Naive B cell (primary cell): Measurements from ENCODE around the gene FYN. TPM values are rescaled to one million over a fixed set of nuclear protein-coding genes. Genes with fewer than 3 reads are reported as not detected.

Source experiments
- ATAC-seq, 2 donors: fragments of 150-1000 bp; cut with Tn5 transposase; 2 replicates each; pipeline ENCODE4 v1.10.0; 2021; ENCODE audit warnings: low read depth in 2 of 2, mild to moderate bottlenecking in 2 of 2, moderate library complexity in 2 of 2
- DNase-seq: peaks from one replicate; pipeline ENCODE4 v3.0.0; 2022
- H3K27ac Mint-ChIP-seq, 6 donors: one replicate each; pipeline ENCODE4 v1.8.0; 2020 to 2022; ENCODE audit warnings: mild to moderate bottlenecking in 6 of 6, mixed read lengths in 6 of 6, moderate library complexity in 5 of 6, inconsistent platforms in 2 of 6
- H3K27me3 Mint-ChIP-seq, 3 donors: one replicate each; pipeline ENCODE4 v1.8.0; 2021 to 2022; ENCODE audit warnings: mixed read lengths in 3 of 3, mild to moderate bottlenecking in 1 of 3
- H3K36me3 Mint-ChIP-seq, 2 donors: one replicate each; pipeline ENCODE4 v1.8.0; 2020 to 2022; ENCODE audit warnings: mixed read lengths in 2 of 2, inconsistent platforms in 1 of 2, mild to moderate bottlenecking in 1 of 2
- H3K4me1 Mint-ChIP-seq, 3 donors: one replicate each; pipeline ENCODE4 v1.8.0; 2020 to 2022; ENCODE audit warnings: mixed read lengths in 3 of 3, inconsistent platforms in 1 of 3, mild to moderate bottlenecking in 1 of 3, moderate library complexity in 1 of 3
- H3K4me3 Mint-ChIP-seq, 8 donors: one replicate each; pipeline ENCODE4 v1.8.0; 2020 to 2022; ENCODE audit warnings: mild to moderate bottlenecking in 8 of 8, mixed read lengths in 8 of 8, moderate library complexity in 8 of 8, inconsistent platforms in 2 of 8
- H3K9me3 Mint-ChIP-seq, 7 donors: one replicate each; pipeline ENCODE4 v1.8.0; 2020 to 2022; ENCODE audit warnings: mixed read lengths in 7 of 7, mild to moderate bottlenecking in 5 of 7, inconsistent platforms in 2 of 7, moderate library complexity in 1 of 7
- polyA plus RNA-seq, 6 donors: library from polyadenylated mRNA; unstranded; fragments of 300-500 nt; fragmentation: Illumina TruSeq; gene quantifications; one replicate each; pipeline ENCODE4 v1.2.3, GENCODE V29; 2021; ENCODE audit warnings: low read depth in 6 of 6

Gene FYN
- polyA plus RNA-seq, 6 donors from 2014 or later: 53.1 to 94.5 (median 78.7) TPM

GRCh38 chr6:111662072-111662793 is 211.0 kb downstream of the FYN start:
- no peak for ATAC-seq
- H3K36me3 Mint-ChIP-seq: peaks cover 11 to 14% of the 10 kb centered on the region in 2 donors
- H3K27ac Mint-ChIP-seq: peak overlapping the region in 3 of 6 donors; percentile 16 to 85 (median 84)
- H3K9me3 Mint-ChIP-seq: no peaks in the 10 kb centered on the region
- peaks cover 8 to 11% (median 11%) of the 10 kb centered on the region in 3 donors for H3K4me1 Mint-ChIP-seq
- no peak for DNase-seq
- no peaks in the 10 kb centered on the region for H3K27me3 Mint-ChIP-seq
- H3K4me3 Mint-ChIP-seq: no peak overlapping the region

DNA sequence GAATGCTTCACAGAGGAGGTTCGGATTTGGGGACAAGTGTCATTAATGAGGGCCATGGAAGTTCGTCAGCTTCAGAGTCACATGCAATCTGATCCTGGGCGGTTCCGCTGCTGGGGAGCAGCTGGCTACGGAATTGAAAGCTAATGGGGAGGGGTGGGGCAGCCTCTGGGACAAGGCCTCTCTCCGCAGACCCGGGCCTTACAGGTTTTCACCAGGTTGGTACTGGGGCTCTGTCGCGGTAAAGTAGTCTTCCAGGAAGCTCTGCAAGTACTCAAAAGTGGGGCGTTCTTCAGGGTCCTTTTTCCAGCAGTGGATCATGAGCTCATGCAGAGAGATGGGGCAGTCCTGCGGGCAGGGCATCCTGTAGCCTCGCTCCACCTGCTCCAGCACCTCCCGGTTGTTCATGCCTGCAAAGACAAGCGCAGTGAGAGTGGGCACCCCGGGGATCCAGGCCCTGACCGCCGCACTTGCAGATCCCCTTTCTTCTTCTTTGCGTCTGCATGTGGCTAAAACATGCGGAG is 211.7 kb downstream of the FYN start:
- no peak for DNase-seq
- no peak overlapping the region for H3K4me3 Mint-ChIP-seq

GRCh38 chr6:111660531-111660930 is 212.7 kb downstream of the FYN start:
- no peak overlapping the region for H3K27ac Mint-ChIP-seq
- peaks cover 6 to 12% of the 10 kb centered on the region in 2 donors for H3K36me3 Mint-ChIP-seq
- peaks cover 8 to 11% (median 11%) of the 10 kb centered on the region in 3 donors for H3K4me1 Mint-ChIP-seq
- no peaks in the 10 kb centered on the region for H3K27me3 Mint-ChIP-seq
- DNase-seq: no peak
- no peak for ATAC-seq
- no peaks in the 10 kb centered on the region for H3K9me3 Mint-ChIP-seq
- H3K4me3 Mint-ChIP-seq: no peak overlapping the region

More for the DNA sequence above, 211.7 kb downstream of the FYN start:
- H3K4me1 Mint-ChIP-seq: peaks cover 8 to 11% (median 11%) of the 10 kb centered on the region in 3 donors
- no peak for ATAC-seq
- H3K27ac Mint-ChIP-seq: peak overlapping the region in 1 of 6 donors; percentile 16
- peaks cover 6 to 14% of the 10 kb centered on the region in 2 donors for H3K36me3 Mint-ChIP-seq
- H3K27me3 Mint-ChIP-seq: no peaks in the 10 kb centered on the region
- H3K9me3 Mint-ChIP-seq: no peaks in the 10 kb centered on the region

- peaks cover 0 to 6% of the 10 kb centered on the region in 2 donors for H3K36me3 Mint-ChIP-seq
- H3K27me3 Mint-ChIP-seq: no peaks in the 10 kb centered on the region
- H3K9me3 Mint-ChIP-seq: no peaks in the 10 kb centered on the region
- H3K4me3 Mint-ChIP-seq: no peak overlapping the region
- ATAC-seq (no peak), DNase-seq (no peak)
- H3K4me1 Mint-ChIP-seq: peaks cover 0 to 10% (median 9%) of the 10 kb centered on the region in 3 donors
- peak overlapping the region in 1 of 6 donors; percentile 24 for H3K27ac Mint-ChIP-seq
Observed at GRCh38 chr6:111658462-111659154, 214.6 kb downstream of the FYN start.

DNA sequence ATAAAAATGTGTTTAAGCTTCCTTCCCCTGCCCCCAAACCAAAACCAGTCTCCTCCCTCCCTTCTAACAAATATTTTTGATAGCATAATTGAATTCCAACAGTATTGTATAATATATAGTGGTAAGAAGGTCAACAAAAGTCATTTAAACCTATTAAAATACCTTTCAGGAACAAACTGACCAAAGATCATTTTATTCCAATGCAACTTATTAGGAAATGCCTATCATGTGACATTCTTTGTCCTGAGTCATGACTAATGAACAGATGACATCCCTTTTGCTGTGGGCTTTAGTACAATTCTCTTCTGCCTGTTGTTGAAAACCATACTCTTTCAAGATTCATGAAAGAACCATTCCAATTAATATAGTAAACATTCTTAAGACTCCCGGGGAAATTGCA is 216.1 kb downstream of the FYN start:
- DNase-seq: no peak
- H3K4me1 Mint-ChIP-seq: no peaks in the 10 kb centered on the region

DNA sequence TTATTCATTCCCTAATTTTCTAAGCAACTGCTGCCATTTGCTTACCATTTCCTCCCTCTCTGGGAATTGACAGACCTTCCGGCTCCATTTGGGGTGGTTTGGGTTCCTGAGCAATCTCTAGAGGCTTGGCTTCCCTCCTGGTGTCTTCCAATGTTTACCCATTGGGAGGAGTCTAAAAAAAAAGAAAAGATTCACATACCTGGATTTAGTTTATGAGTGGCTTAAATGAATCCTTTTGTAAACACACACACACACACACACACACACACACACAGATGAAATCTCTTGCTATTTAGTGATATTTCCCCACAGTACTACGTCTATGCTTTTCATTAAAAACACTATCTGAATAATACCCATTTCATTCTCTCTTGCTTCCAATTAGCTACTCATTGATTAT is 219.3 kb downstream of the FYN start:
- Mint-ChIP-seq H3K9me3 (no peaks in the 10 kb centered on the region), H3K4me3 (no peak overlapping the region), H3K27ac (no peak overlapping the region), H3K27me3 (no peaks in the 10 kb centered on the region), H3K36me3 (no peaks in the 10 kb centered on the region), H3K4me1 (no peaks in the 10 kb centered on the region)
- DNase-seq (no peak), ATAC-seq (no peak)

More for the DNA sequence above, 216.1 kb downstream of the FYN start:
- H3K36me3 Mint-ChIP-seq: peaks cover 0 to 6% of the 10 kb centered on the region in 2 donors
- H3K4me3 Mint-ChIP-seq: no peak overlapping the region
- no peaks in the 10 kb centered on the region for H3K9me3 Mint-ChIP-seq
- ATAC-seq: no peak
- H3K27ac Mint-ChIP-seq: no peak overlapping the region
- H3K27me3 Mint-ChIP-seq: no peaks in the 10 kb centered on the region

DNA sequence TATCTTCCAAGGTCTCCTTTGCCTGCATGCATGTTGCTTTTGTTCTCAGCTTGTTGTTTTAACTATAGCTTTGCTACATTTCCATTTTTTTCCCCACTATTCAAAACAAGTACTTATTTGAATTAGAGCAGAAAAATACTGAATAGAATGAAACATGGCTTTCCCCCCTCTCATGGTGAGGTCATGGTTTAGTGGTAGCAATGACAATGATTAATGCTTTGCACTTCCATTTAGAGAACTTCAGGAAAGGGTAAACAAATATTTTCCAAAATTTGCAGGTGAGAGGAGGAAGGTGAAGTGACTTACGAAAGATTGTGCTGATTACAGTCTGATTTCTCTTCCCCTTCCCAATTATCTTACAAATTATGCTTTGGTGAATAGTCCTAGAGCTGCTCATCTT is 219.8 kb downstream of the FYN start:
- H3K9me3 Mint-ChIP-seq: no peaks in the 10 kb centered on the region
- no peak overlapping the region for H3K4me3 Mint-ChIP-seq
- DNase-seq (no peak), ATAC-seq (no peak)
- H3K27ac Mint-ChIP-seq: no peak overlapping the region
- H3K36me3 Mint-ChIP-seq: no peaks in the 10 kb centered on the region
- H3K27me3 Mint-ChIP-seq: no peaks in the 10 kb centered on the region
- no peaks in the 10 kb centered on the region for H3K4me1 Mint-ChIP-seq

DNA sequence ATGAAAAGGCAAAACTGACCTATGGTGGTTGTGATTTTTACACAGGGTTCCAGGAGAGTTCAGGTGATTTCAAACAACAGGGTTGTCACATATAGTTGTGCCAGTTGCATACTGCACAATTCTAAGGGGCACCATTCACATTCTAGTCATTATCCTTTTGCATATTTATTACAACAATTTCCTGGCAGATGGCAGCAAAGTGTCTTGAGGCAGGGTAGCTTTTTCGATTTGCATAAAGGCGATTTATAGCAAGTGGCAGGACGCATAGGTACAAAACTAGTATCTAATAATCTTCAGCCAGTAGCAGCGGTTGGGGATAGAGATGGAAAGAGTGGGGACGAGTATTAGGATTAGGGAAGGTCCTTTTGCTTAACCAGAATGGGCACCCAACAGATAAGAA is 221.1 kb downstream of the FYN start:
- H3K4me3 Mint-ChIP-seq: no peak overlapping the region
- no peaks in the 10 kb centered on the region for H3K36me3 Mint-ChIP-seq
- H3K9me3 Mint-ChIP-seq: no peaks in the 10 kb centered on the region
- no peak for DNase-seq
- no peaks in the 10 kb centered on the region for H3K27me3 Mint-ChIP-seq
- H3K4me1 Mint-ChIP-seq: no peaks in the 10 kb centered on the region
- ATAC-seq: no peak
- H3K27ac Mint-ChIP-seq: no peak overlapping the region

- H3K4me3 Mint-ChIP-seq: no peak overlapping the region
- no peaks in the 10 kb centered on the region for H3K27me3 Mint-ChIP-seq
- DNase-seq: no peak
- no peaks in the 10 kb centered on the region for H3K36me3 Mint-ChIP-seq
- H3K4me1 Mint-ChIP-seq: no peaks in the 10 kb centered on the region
- ATAC-seq: no peak
- H3K9me3 Mint-ChIP-seq: no peaks in the 10 kb centered on the region
- no peak overlapping the region for H3K27ac Mint-ChIP-seq
Observed at GRCh38 chr6:111651185-111652034, 221.8 kb downstream of the FYN start.

DNA sequence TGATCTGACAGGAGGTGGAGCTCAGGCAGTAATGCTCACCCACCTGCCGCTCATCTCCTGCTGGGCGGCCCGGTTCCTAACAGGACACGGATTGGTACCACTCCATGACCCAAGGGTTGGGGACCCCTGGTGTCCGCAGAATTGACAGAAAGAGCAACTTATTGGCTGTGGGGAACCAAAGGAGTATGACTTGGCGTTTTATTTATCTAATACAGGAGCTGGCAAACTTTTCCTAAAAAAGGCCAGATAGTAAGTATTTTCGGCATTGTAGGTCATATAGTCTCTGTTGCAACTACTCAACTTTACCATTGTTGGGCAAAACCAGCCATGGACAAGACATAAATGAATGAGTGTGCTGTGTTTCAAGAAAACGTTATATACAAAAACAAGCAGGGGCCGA is 223.2 kb downstream of the FYN start:
- Mint-ChIP-seq H3K36me3 (no peaks in the 10 kb centered on the region), H3K9me3 (no peaks in the 10 kb centered on the region), H3K27me3 (no peaks in the 10 kb centered on the region), H3K27ac (no peak overlapping the region), H3K4me3 (no peak overlapping the region), H3K4me1 (no peaks in the 10 kb centered on the region)
- ATAC-seq (no peak), DNase-seq (no peak)

- no peaks in the 10 kb centered on the region for H3K27me3 Mint-ChIP-seq
- ATAC-seq (no peak), DNase-seq (no peak)
- H3K4me3 Mint-ChIP-seq: no peak overlapping the region
- no peaks in the 10 kb centered on the region for H3K9me3 Mint-ChIP-seq
- H3K27ac Mint-ChIP-seq: no peak overlapping the region
- no peaks in the 10 kb centered on the region for H3K36me3 Mint-ChIP-seq
- no peaks in the 10 kb centered on the region for H3K4me1 Mint-ChIP-seq
Observed at GRCh38 chr6:111648100-111648499, 225.2 kb downstream of the FYN start.

DNA sequence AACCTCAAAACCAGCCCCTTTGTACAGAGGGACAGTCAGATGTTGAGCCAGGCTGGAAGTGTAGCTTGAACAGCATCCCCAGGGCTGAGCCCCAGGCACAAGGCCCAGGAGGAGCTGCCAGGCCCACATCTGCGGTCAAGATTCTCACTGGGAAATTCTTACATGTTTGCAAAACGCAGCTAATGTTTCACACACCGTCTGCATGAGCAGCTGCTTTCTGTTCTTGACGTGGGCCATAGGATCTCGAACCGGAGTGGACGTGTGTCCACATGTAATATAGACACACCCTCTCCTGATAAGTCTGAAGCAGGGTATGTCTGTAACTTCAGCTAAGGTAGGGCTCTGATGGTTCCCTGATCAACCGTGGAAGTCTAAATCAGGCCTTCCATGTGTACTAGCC is 226.3 kb downstream of the FYN start:
- H3K27ac Mint-ChIP-seq: no peak overlapping the region
- H3K9me3 Mint-ChIP-seq: no peaks in the 10 kb centered on the region
- no peaks in the 10 kb centered on the region for H3K27me3 Mint-ChIP-seq
- ATAC-seq (no peak), DNase-seq (no peak)
- no peak overlapping the region for H3K4me3 Mint-ChIP-seq
- H3K4me1 Mint-ChIP-seq: peaks cover 0 to 6% (median 3%) of the 10 kb centered on the region in 3 donors
- no peaks in the 10 kb centered on the region for H3K36me3 Mint-ChIP-seq

- no peaks in the 10 kb centered on the region for H3K27me3 Mint-ChIP-seq
- no peak overlapping the region for H3K27ac Mint-ChIP-seq
- ATAC-seq (no peak), DNase-seq (no peak)
- no peak overlapping the region for H3K4me3 Mint-ChIP-seq
- H3K36me3 Mint-ChIP-seq: no peaks in the 10 kb centered on the region
- no peaks in the 10 kb centered on the region for H3K9me3 Mint-ChIP-seq
- H3K4me1 Mint-ChIP-seq: peaks cover 0 to 6% (median 3%) of the 10 kb centered on the region in 3 donors
Observed at GRCh38 chr6:111646034-111646433, 227.2 kb downstream of the FYN start.
